ENCODE data around the gene TRIM31.

Gene TRIM31

GRCh38 chr6:30113003-30113759 lies at the start of gene TRIM31:
Gene TRIM31 (minus strand): TSS chr6:30113090. CDS start chr6:30112805, 285 bp downstream.
- DNase-seq (ENCODE audit: low spot score): no peak

GRCh38 chr6:30162265-30163089 lies 49.6 kb upstream of the TRIM31 start:
- no peak for DNase-seq (ENCODE audit: low spot score)

GRCh38 chr6:30160785-30161531 lies 48.1 kb upstream of the TRIM31 start, which contains the start of gene TRIM10:
Gene TRIM10 (minus strand): TSS chr6:30161211. CDS start chr6:30160858, 353 bp downstream.
- DNase-seq (ENCODE audit: low spot score): no peak

- DNase-seq (ENCODE audit: low spot score): no peak
Observed at GRCh38 chr6:30160008-30160784, 47.3 kb upstream of the TRIM31 start.

- DNase-seq (ENCODE audit: low spot score): no peak
Observed at GRCh38 chr6:30158475-30159040, 45.7 kb upstream of the TRIM31 start.

- no peak for DNase-seq (ENCODE audit: low spot score)
Observed at GRCh38 chr6:30157999-30158398, 45.1 kb upstream of the TRIM31 start.

GRCh38 chr6:30157581-30157980 lies 44.7 kb upstream of the TRIM31 start:
- DNase-seq (ENCODE audit: low spot score): no peak

- no peak for DNase-seq (ENCODE audit: low spot score)
Observed at GRCh38 chr6:30156774-30157173, 43.9 kb upstream of the TRIM31 start.

GRCh38 chr6:30156262-30156599 lies 43.3 kb upstream of the TRIM31 start:
- DNase-seq (ENCODE audit: low spot score): peak; percentile 75

GRCh38 chr6:30155520-30156261 lies 42.8 kb upstream of the TRIM31 start:
- DNase-seq (ENCODE audit: low spot score): no peak

GRCh38 chr6:30154709-30155519 lies 42.0 kb upstream of the TRIM31 start:
- peak; percentile 64 for DNase-seq (ENCODE audit: low spot score)

GRCh38 chr6:30154061-30154460 lies 41.2 kb upstream of the TRIM31 start:
- no peak for DNase-seq (ENCODE audit: low spot score)

GRCh38 chr6:30152910-30153610 lies 40.2 kb upstream of the TRIM31 start:
- no peak for DNase-seq (ENCODE audit: low spot score)

- DNase-seq (ENCODE audit: low spot score): no peak
Observed at GRCh38 chr6:30152016-30152673, 39.3 kb upstream of the TRIM31 start.

GRCh38 chr6:30151580-30151979 lies 38.7 kb upstream of the TRIM31 start:
- no peak for DNase-seq (ENCODE audit: low spot score)

GRCh38 chr6:30150671-30151395 lies 37.9 kb upstream of the TRIM31 start:
- no peak for DNase-seq (ENCODE audit: low spot score)

- no peak for DNase-seq (ENCODE audit: low spot score)
Observed at GRCh38 chr6:30149858-30150550, 37.1 kb upstream of the TRIM31 start.
